ENCODE data around the gene DUSP19. TPM values are rescaled to one million over a fixed set of nuclear protein-coding genes. Genes with fewer than 3 reads are reported as not detected.

Gene DUSP19
- total and polyA plus RNA-seq, 2 of the 13 experiments (the other 11 are each of a cell fraction or from before 2014, with no cell fraction given) = 1.3 to 1.9 TPM

- TF ChIP-seq ZNF280B (CRISPR knock-in tag; IDR thresholded peaks at IDR 0.05; ENCODE audit: borderline replicate concordance) (peak; percentile 9; the same call in 1 of the 2 replicates), NPAS2 (CRISPR knock-in tag; IDR thresholded peaks at IDR 0.05; ENCODE audit: borderline replicate concordance) (no peak), SMYD3 (CRISPR knock-in tag; IDR thresholded peaks at IDR 0.05) (no peak), RNF2 (conservative IDR thresholded peaks at IDR 0.05; ENCODE audit: low read depth) (no peak), STAT6 (CRISPR knock-in tag; IDR thresholded peaks at IDR 0.05; ENCODE audit: borderline replicate concordance) (no peak), KLF11 (CRISPR knock-in tag; IDR thresholded peaks at IDR 0.05) (peak; percentile 42; the same call in 1 of the 2 replicates), ZNF432 (CRISPR knock-in tag; IDR thresholded peaks at IDR 0.05; ENCODE audit: borderline replicate concordance) (no peak), HMG20A (CRISPR knock-in tag; IDR thresholded peaks at IDR 0.05; ENCODE audit: borderline replicate concordance) (0 out of 2 replicates have a peak, but pooled peaks have one; percentile 31), KLF16 (CRISPR knock-in tag; IDR thresholded peaks at IDR 0.05) (no peak; a peak in 1 of 4 replicates), ETV6 (CRISPR knock-in tag; conservative IDR thresholded peaks at IDR 0.05) (no peak), ZNF235 (CRISPR knock-in tag; IDR thresholded peaks at IDR 0.05; ENCODE audit: borderline replicate concordance) (no peak; the same call in 1 of the 2 replicates), TCF7L2 (IDR thresholded peaks at IDR 0.05; ENCODE audit: low read depth, low read length) (no peak), POLR2A (IDR thresholded peaks at IDR 0.05; ENCODE audit: insufficient read depth in 1 of 2, low read depth in 2 of 2, low read length in 2 of 2) (no peak), IRF2 (CRISPR knock-in tag; IDR thresholded peaks at IDR 0.05) (peak; percentile 73; the same call in 1 of the 2 replicates), ZNF510 (CRISPR knock-in tag; IDR thresholded peaks at IDR 0.05; ENCODE audit: low read depth) (no peak), ESRRA (CRISPR knock-in tag; IDR thresholded peaks at IDR 0.05; ENCODE audit: low read depth) (no peak), ZNF484 (CRISPR knock-in tag; IDR thresholded peaks at IDR 0.05; ENCODE audit: borderline replicate concordance, low read depth) (no peak), HOXA3 (CRISPR knock-in tag; IDR thresholded peaks at IDR 0.05) (no peak; the same call in 1 of the 2 replicates), ZNF761 (CRISPR knock-in tag; conservative IDR thresholded peaks at IDR 0.05) (no peak), NBN (conservative IDR thresholded peaks at IDR 0.05) (no peak), MXD3 (CRISPR knock-in tag; IDR thresholded peaks at IDR 0.05) (no peak), KDM6A (CRISPR knock-in tag; IDR thresholded peaks at IDR 0.05; ENCODE audit: low read depth) (no peak), PHF20 (CRISPR knock-in tag; IDR thresholded peaks at IDR 0.05) (no peak), BORCS8-MEF2B (CRISPR knock-in tag; IDR thresholded peaks at IDR 0.05) (0 out of 2 replicates have a peak, but pooled peaks have one; percentile 56), ELK4 (CRISPR knock-in tag; IDR thresholded peaks at IDR 0.05; ENCODE audit: borderline replicate concordance) (no peak), REL (CRISPR knock-in tag; conservative IDR thresholded peaks at IDR 0.05) (no peak)
These were observed 7.4 kb upstream of the DUSP19 start (continued) for GRCh38 chr2:183070942-183071844.
